CD4-positive, alpha-beta T cell treated with Interleukin-2 at 100 ng/mL for 4 hours (primary cell): ENCODE data around the gene PTPRO.
"Not testable (repeated sequence)": the region's sequence is repeated elsewhere in the genome, so short reads cannot be mapped to it uniquely, and the experiment has no call there.

Experiments
- DNase-seq: peaks from one replicate; pipeline ENCODE4 v3.0.0-alpha.2; 2020; ENCODE audit warnings: low spot score

PTPRO gene

GRCh38 chr12:15603474-15604085 is 281.3 kb downstream of the PTPRO start:
- no peak for DNase-seq

- no peak for DNase-seq
Observed at GRCh38 chr12:15605881-15606590, 283.7 kb downstream of the PTPRO start.

- no peak for DNase-seq
Observed at GRCh38 chr12:15608406-15608805, 286.1 kb downstream of the PTPRO start.

- DNase-seq: no peak
Observed at GRCh38 chr12:15608941-15609340, 286.6 kb downstream of the PTPRO start.

GRCh38 chr12:15613981-15614380 is 291.7 kb downstream of the PTPRO start:
- DNase-seq: no peak

GRCh38 chr12:15616495-15616894 is 294.2 kb downstream of the PTPRO start:
- DNase-seq: not testable (repeated sequence)

GRCh38 chr12:15620741-15621539 is 298.6 kb downstream of the PTPRO start:
- DNase-seq: no peak

GRCh38 chr12:15625075-15625474 is 302.8 kb downstream of the PTPRO start:
- DNase-seq: no peak

- DNase-seq: no peak
Observed at GRCh38 chr12:15627995-15628945, 306.0 kb downstream of the PTPRO start.

- DNase-seq: no peak
Observed at GRCh38 chr12:15629108-15629507, 306.8 kb downstream of the PTPRO start.

- DNase-seq: no peak
Observed at GRCh38 chr12:15629761-15630160, 307.5 kb downstream of the PTPRO start.

- DNase-seq: no peak
Observed at GRCh38 chr12:15631007-15631715, 308.9 kb downstream of the PTPRO start.

GRCh38 chr12:15632708-15633107 is 310.4 kb downstream of the PTPRO start:
- DNase-seq: no peak

GRCh38 chr12:15633201-15633600 is 310.9 kb downstream of the PTPRO start:
- no peak for DNase-seq

- no peak for DNase-seq
Observed at GRCh38 chr12:15634010-15634683, 311.8 kb downstream of the PTPRO start.

- DNase-seq: no peak
Observed at GRCh38 chr12:15636060-15636890, 314.0 kb downstream of the PTPRO start.

GRCh38 chr12:15638231-15638630 is 315.9 kb downstream of the PTPRO start:
- DNase-seq: no peak

- DNase-seq: no peak
Observed at GRCh38 chr12:15644700-15645099, 322.4 kb downstream of the PTPRO start.

GRCh38 chr12:15646581-15646980 is 324.3 kb downstream of the PTPRO start:
- DNase-seq: no peak
